Left lobe of liver (tissue), 2 donors: ENCODE data around the gene PRR7. TPM values are rescaled to one million over a fixed set of nuclear protein-coding genes. Genes with fewer than 3 reads are reported as not detected.

Experiments
- ATAC-seq: fragments of 200-7000 bp; cut with Tn5 transposase; one replicate; pipeline ENCODE4 v1.9.1; 2020; ENCODE audit warnings: mild to moderate bottlenecking, moderate library complexity
- DNase-seq: peaks from one replicate; pipeline ENCODE4 v3.0.0-alpha.2; 2020; ENCODE audit warnings: low spot score
- total RNA-seq: library from RNA; stranded (reverse); gene quantifications from one replicate; pipeline ENCODE4 v1.2.1, GENCODE V29; 2021
- donor health status: DM: no; HTN: no; CAD: no; lungs with moderate emphysema.
- donor health status: DM: no; HTN: yes; CAD: no.

The PRR7 gene
- total RNA-seq, 1 donor from 2014 or later, result 0.63 TPM

DNA sequence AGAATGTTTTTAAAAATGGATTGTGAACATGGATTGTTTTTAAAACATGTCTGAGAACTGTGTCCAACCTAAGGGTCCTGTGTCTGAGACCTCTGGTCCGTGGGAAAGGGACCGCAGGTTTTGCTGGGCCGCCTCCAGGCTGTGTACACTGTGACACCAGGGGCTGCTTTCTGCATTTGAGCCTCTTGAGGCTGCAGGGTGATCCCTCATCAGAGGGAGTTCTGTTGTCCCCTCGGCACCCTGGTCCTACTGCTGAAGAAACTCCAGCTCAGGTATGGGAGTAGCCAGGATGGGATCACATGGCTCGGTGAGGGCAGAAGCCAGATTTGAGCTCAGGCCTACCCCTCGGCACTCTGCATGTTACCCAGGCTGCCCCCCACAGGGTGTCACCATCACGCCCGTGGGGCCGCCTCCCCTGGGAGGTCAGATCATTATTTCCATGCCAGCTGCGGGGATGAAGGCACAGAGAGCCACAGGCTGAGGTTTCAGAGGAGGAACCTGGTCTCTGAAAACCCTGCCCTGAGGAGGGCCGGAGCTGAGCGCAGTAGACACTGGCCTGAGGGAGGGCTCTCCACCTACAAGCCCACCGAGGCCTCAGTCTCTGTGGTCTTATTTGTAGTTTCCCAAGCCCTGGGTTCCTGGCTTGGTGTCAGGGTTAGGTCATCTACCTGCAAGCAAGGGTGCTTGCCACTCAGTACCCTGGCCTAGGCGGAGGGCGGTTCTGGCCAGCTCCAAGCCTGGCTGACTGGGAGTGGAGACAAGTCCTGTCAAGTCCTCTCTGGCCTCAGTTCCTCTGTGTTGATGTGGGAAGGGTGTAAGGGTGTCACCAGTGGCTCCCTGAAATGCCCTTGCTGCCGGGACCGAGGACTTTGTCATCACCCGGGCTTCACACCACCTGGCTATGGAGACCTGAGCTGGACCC lies 2.8 kb downstream of the PRR7 start:
- DNase-seq, result no peak
- no peak for ATAC-seq

DNA sequence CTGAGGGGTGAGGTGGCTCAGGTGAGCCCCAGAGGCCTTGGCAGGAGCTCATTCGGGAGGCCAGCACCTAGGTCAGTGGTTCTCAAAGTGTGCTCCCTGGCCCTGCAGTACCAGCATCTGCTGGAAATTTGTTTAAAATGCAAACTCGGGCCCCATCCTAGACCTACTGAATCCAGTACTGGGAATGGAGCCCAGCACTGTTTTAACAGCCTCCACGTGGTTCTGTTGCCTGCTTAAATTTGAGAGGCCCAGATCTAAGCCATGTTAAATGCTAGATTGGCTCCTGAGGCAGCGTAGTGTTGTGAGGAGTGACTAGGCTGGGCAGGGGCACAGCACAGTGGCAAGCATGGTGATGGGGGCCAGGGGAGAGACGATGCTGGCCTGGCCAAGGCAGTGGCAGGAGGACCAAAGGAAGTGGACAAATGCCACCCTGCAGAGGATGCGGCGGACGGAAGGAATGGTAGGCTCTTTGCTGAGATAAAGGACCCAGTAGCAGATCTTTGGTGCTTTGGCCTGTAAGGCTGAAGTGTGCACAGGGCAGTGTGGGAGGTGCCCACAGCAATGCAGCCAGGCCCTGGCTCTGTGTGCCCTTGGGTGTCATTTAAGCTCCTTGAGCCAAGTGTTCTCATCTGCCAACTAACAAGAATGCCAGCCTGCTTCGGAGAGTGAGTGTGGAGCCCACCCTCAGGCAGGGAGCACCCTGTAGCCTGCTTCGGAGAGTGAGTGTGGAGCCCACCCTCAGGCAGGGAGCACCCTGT lies 4.2 kb downstream of the PRR7 start:
- DNase-seq (no peak), ATAC-seq (no peak)

DNA sequence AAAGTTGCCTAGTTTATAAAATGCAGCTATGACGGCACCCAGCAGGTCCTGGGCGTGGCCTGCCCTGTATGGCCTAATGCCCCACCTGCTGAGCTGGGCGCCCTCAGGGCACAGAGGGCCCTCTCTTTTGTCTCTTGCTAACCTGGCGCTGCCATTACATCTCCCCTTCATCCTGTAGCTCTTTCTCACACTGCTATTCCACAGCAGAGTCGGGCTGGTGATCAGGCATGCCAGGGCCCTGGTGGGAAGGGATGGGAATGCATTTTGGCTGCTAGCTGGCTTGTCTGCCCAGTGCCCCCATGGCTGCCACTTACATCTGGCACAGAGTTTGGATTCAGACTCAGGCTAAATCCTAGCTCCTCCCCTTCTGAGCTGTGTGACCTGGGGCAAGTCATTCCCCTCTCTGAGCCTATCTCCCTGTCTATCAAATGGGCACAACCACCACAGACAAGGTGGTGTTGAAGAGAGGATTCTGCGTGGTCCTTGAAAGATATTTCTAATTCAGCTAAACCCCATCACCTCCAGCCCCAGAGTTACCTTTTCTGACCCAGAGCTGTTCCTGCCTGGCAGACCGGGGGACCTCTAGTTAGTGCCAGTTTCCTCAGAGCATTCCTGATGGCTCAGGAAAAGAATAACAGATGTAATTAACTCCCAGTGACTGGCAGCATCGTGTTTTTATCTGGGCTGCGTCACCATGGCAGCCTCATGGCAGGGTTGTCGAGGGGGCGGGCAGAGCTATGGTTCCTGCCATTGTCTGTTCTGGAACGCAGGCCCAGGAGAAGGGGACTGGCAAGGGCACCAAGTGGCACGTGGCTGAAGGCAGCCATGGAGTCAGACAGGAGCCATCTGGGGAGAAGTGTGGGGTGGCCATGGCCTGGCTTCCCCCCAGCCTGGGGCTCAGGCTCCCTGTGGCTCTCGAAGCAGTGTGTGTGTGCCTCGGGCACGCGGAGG lies 6.3 kb downstream of the PRR7 start:
- DNase-seq, result no peak
- ATAC-seq, result no peak

- no peak for ATAC-seq
- no peak for DNase-seq
These were observed 7.3 kb downstream of the PRR7 start for GRCh38 chr5:177453852-177454396.

DNA sequence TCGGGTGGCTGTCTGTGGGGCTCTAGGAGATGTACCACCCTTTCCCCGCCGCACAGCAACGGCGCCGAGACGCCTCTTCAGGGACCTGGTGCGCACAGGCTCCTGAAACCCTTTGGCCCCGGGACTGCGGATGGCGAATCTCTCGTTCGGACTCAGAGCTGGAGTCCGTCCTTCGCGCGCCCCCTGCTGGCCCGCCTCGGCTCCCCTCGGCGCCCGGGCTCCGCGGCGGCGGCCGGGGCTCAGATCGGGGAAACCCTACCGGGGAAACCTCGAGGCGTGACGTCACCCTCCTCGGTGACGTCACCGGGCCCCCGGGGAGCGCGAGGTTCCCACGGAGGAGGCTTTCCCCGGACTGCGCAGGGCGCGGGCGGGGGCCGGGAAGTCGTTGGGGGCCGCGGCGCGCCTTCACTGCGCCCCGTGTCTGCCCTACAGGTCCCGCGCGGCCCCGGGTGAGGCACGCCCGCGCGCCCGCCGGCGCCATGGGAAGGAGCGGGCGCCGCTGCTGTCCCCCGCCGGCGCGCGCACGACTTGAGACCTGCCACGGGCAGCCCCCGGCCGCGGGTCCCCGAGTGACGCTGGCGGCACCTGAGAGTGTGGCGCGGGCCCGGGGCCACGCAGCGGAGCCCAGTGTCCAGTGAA lies 7.9 kb downstream of the PRR7 start:
- peak; percentile 93 for DNase-seq
- ATAC-seq, result peak; percentile 75

GRCh38 chr5:177455036-177455660 lies 8.5 kb downstream of the PRR7 start:
- DNase-seq (peak; percentile 88), ATAC-seq (peak; percentile 69)

- ATAC-seq, result peak; percentile 68
- peak; percentile 89 for DNase-seq
These were observed 9.3 kb downstream of the PRR7 start for GRCh38 chr5:177455661-177456590.

DNA sequence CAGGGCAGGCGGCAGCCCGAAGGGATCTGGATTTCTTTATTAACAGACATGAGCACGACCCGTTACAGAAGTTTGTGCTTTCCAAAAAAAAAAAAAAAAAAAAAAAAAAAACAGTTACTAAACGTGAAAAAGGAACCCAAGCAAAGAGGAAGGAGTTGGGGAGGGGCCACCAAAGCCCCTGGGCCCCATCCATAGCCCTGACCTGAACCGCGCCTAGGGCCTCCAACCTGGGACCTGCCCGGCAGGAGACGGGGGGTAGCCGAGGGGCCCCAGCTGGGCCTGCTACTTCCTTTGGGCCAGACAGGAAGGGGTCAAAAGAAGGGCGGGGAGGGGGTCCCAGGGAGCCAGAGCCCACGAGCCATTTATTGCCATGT lies 10.0 kb downstream of the PRR7 start:
- no peak for DNase-seq
- ATAC-seq, result no peak

DNA sequence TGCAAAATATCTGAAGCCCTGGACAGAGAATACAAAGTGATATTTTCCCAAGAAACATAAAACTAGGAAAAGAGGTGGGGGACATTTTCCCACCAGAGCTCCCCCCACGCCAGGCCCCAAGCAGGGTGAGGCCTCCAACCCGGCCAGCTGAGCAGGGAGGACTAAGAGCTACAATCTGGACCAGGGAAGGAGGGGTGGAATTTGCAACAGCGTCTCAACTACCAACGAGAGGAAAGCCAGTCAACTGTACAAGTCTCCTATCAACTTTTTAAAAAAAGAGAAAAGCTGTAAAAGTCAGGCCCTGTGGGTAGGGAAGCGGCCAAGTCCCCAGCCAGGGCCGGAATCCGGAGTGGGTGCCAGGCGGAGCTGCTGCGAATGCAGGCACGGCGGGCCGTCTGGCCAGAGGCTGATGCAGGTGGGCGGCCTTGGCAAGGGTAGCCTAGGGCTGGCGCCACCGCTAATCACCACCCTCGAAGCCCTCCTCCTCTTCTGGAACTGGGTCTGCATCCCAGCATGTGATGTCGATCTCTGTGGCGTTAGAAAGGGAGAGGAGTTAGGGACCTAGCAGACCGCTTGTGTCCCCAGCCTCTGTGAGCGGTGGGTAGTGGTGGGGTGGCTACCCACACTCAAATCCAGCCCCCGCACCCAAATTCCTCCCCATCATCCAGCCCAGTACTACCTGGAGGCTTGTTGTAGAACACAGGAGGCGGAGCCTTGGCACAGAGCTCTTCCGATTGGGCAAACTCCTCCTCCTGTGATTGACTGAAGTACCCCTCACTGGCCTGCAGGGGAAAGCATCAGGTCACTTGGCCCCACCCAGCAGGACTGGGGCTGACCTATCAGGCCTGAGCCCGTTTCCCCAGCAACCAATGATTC lies 10.6 kb downstream of the PRR7 start:
- ATAC-seq, result peak; percentile 64
- DNase-seq, result peak; percentile 84

GRCh38 chr5:177457852-177458681 lies 11.5 kb downstream of the PRR7 start:
- peak; percentile 51 for DNase-seq

DNA sequence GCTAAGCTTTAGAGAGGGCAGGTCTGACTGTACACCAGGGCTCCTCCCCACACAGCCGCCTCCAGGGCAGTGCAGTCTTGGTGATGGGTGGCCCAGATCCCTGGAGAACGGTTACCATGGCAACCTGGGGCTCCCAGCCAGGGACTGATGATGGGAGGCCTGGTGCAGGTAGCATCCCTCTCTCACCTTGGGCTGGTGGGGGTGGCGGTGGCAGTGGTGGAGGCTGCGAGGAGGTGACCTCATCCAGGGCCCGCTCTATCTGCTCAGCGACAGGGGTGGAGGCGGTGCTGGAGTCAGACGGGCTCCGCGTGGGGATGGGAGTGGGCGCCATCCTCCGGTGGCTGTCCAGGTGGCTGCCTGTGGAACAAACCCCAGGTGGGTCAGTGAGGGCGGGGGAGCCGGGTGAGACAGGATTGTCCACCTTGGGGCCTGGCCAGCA lies 12.3 kb downstream of the PRR7 start:
- no peak for ATAC-seq
- peak; percentile 49 for DNase-seq

More at GRCh38 chr5:177457852-177458681, 11.5 kb downstream of the PRR7 start:
- ATAC-seq, result no peak

DNA sequence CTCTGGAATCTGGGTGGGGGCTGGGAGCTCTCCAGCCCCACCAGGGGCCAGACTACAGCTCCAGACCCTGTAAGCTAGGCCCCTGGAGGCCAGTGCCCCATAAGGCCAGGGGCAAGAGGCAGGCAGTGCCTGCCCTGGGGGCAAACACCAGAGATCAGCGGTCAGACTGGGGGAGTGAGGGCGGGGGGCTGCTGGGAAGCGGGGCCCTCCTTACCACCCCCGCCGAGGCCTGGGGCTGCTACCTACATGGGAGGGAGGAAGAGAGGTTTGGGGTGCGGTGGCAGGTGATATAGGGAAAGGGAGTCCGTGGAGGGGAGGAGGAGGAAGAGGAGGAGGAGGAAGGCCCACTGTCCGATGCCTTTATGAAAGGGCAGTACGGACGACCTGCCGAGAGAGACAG lies 12.7 kb downstream of the PRR7 start:
- ATAC-seq (no peak), DNase-seq (no peak)

DNA sequence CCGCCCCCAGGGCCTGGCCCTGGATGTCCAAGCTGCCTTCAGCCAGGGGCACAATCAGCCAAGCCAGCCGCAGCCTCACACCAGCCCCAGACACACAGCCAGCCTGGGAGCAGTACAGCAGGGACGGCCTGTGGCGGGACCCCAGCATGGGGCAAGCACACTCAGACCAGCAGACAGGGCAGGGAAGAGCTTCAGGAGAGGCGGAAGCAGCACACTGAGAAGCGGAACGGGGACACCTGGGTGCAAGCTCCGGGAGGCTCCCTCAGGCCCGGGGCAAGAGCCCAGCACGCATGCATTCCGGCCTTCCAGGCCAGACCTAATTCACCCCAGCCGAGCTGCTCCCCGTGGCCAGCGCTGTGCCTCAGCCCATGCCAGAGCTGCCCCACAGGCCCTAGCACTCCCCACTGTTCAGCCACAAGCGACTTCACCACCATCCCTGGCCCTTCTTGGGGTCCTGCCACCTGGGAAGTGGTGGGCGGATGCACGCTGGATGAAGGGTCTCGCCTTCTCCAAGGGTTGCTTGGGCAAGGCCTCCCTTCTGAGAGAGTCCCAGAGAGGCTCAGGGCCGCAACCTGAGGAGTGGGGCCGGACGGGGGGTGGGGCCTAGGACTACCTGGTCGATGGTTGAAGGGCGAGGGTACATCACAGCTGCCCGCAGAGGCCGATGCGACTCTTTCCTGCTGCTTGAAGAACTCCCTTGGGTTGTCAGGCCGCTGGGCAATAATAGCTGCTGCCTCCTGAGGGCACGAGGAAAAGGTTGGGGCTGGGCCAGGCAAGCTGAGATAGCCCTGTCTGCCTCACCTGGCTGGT lies 13.4 kb downstream of the PRR7 start:
- DNase-seq (no peak), ATAC-seq (no peak)

DNA sequence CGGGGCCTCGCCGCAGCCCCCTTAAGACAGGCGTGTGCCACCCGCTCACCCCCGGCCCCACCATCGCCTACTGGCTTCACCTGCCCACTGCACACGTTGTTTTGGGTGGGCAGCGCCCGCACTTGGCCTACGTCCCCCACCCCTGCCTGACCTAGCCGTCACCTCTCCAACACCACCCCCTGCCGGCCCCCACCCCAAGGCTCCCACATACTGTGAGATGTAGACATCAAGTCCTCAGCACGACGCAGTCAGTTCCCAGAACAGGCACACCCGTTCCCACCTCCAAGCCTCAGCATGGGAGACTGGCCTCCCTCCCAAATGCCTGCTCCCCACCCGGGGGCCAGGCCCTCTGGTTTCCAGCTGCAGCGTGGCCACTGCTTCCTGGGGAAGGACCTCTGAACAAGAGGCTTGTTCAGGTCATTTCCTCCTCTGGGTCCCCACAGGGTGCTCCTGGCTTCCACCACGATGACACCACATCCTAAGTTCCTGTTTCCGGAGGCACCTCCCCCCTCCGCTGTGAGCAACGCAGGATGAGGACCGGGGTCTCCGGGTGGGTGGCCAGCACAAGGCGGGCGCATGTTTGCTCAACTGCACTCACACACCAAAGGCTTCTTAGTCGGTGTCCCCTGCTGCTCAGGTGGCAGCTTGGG lies 15.5 kb downstream of the PRR7 start:
- DNase-seq, result no peak
- peak; percentile 5 for ATAC-seq

- DNase-seq, result no peak
- no peak for ATAC-seq
These were observed 18.4 kb downstream of the PRR7 start for GRCh38 chr5:177465044-177465443.
